Osteoblast (primary cell): ENCODE results near the gene VSIG10L2. TPM values are rescaled to one million over a fixed set of nuclear protein-coding genes. Genes with fewer than 3 reads are reported as not detected.

Experiments
- DNase-seq: peaks from one replicate; pipeline ENCODE4 v3.0.0; 2011; ENCODE audit warnings: low spot score, mixed read lengths; ENCODE audit not compliant: insufficient read length; ENCODE audit errors: missing footprints
- H2AFZ ChIP-seq: 2 replicates; pipeline ENCODE4 v1.6.0; 2011; ENCODE audit warnings: mild to moderate bottlenecking, low read length
- H3K27ac ChIP-seq: 2 replicates; pipeline ENCODE4 v1.5.1; 2011; ENCODE audit warnings: mild to moderate bottlenecking, low read depth, low read length, moderate library complexity
- H3K27me3 ChIP-seq: 2 replicates; pipeline ENCODE4 v1.6.0; 2012; ENCODE audit warnings: mild to moderate bottlenecking, control low read depth, inconsistent platforms, low read length, moderate library complexity; ENCODE audit not compliant: insufficient read depth
- H3K36me3 ChIP-seq: 2 replicates; pipeline ENCODE4 v1.5.1; 2011; ENCODE audit warnings: mild to moderate bottlenecking, low read length, control low read depth, moderate library complexity; ENCODE audit not compliant: insufficient read depth
- H3K4me1 ChIP-seq: 2 replicates; pipeline ENCODE4 v1.5.1; 2011; ENCODE audit warnings: mild to moderate bottlenecking, low read length, control low read depth, moderate library complexity; ENCODE audit not compliant: insufficient read depth
- H3K4me2 ChIP-seq: 2 replicates; pipeline ENCODE4 v1.6.0; 2011; ENCODE audit warnings: mild to moderate bottlenecking, low read length; ENCODE audit not compliant: insufficient read depth
- H3K4me3 ChIP-seq: fragments of 200-600 bp; sonication (generic); 3 replicates; pipeline ENCODE4 v1.5.1; 2012; ENCODE audit warnings: mild to moderate bottlenecking, low read length, inconsistent platforms; ENCODE audit not compliant: insufficient read depth
- H3K79me2 ChIP-seq: 2 replicates; pipeline ENCODE4 v1.6.0; 2012; ENCODE audit warnings: mild to moderate bottlenecking, low read length, control low read depth, inconsistent platforms; ENCODE audit not compliant: insufficient read depth
- H3K9me3 ChIP-seq: 2 replicates; pipeline ENCODE4 v1.5.1; 2011; ENCODE audit warnings: low read depth, low read length, control low read depth
- H4K20me1 ChIP-seq: 2 replicates; pipeline ENCODE4 v1.6.0; 2012; ENCODE audit warnings: mild to moderate bottlenecking, low read length, control low read depth; ENCODE audit not compliant: insufficient read depth
- CTCF ChIP-seq: IDR thresholded peaks from 2 replicates; pipeline ENCODE4 v1.5.1; 2011; ENCODE audit warnings: mild to moderate bottlenecking, low read depth, low read length, moderate library complexity; ENCODE audit errors: extremely low read depth
- total RNA-seq: library from RNA; depleted of rRNA; stranded (reverse); fragments of >200 nt; gene quantifications from 2 replicates; pipeline ENCODE4 v1.2.3, GENCODE V29; 2012

VSIG10L2 gene
- total RNA-seq, 1 donor, result not detected

- peaks cover 10% of the 10 kb centered on the region for H3K4me1 ChIP-seq
- H4K20me1 ChIP-seq, result no peaks in the 10 kb centered on the region
- TF ChIP-seq CTCF, result no peak
- no peak overlapping the region for H3K4me2 ChIP-seq
- no peaks in the 10 kb centered on the region for H3K36me3 ChIP-seq
- no peaks in the 10 kb centered on the region for H3K9me3 ChIP-seq
- no peak overlapping the region for H3K27ac ChIP-seq
- H3K79me2 ChIP-seq, result no peaks in the 10 kb centered on the region
- no peak overlapping the region for H3K4me3 ChIP-seq
- H2AFZ ChIP-seq, result no peak overlapping the region
- DNase-seq, result no peak
- no peaks in the 10 kb centered on the region for H3K27me3 ChIP-seq
These were observed 41.3 kb downstream of the VSIG10L2 start for GRCh38 chr11:125987066-125987641.

GRCh38 chr11:125990244-125990643 lies 44.4 kb downstream of the VSIG10L2 start:
- H3K4me3 ChIP-seq, result peak overlapping the region; percentile 32
- no peak overlapping the region for H3K27ac ChIP-seq
- H3K9me3 ChIP-seq, result no peaks in the 10 kb centered on the region
- peak; percentile 78 for DNase-seq
- no peaks in the 10 kb centered on the region for H4K20me1 ChIP-seq
- H3K36me3 ChIP-seq, result no peaks in the 10 kb centered on the region
- H2AFZ ChIP-seq, result no peak overlapping the region
- H3K79me2 ChIP-seq, result no peaks in the 10 kb centered on the region
- peak overlapping the region; percentile 42 for H3K4me2 ChIP-seq
- H3K4me1 ChIP-seq, result peaks cover 12% of the 10 kb centered on the region
- TF ChIP-seq CTCF, result no peak
- H3K27me3 ChIP-seq, result no peaks in the 10 kb centered on the region

- H3K27me3 ChIP-seq, result no peaks in the 10 kb centered on the region
- H3K4me3 ChIP-seq, result no peak overlapping the region
- H3K27ac ChIP-seq, result no peak overlapping the region
- no peaks in the 10 kb centered on the region for H3K79me2 ChIP-seq
- H2AFZ ChIP-seq, result no peak overlapping the region
- H4K20me1 ChIP-seq, result no peaks in the 10 kb centered on the region
- TF ChIP-seq CTCF, result no peak
- no peaks in the 10 kb centered on the region for H3K36me3 ChIP-seq
- DNase-seq, result no peak
- peaks cover 22% of the 10 kb centered on the region for H3K4me1 ChIP-seq
- H3K9me3 ChIP-seq, result no peaks in the 10 kb centered on the region
- no peak overlapping the region for H3K4me2 ChIP-seq
These were observed 47.0 kb downstream of the VSIG10L2 start for GRCh38 chr11:125992893-125993292.

GRCh38 chr11:125994509-125994908 lies 48.7 kb downstream of the VSIG10L2 start:
- no peak for DNase-seq
- no peaks in the 10 kb centered on the region for H3K27me3 ChIP-seq

More at GRCh38 chr11:125994509-125994908, 48.7 kb downstream of the VSIG10L2 start:
- Histone ChIP-seq H3K4me3 (no peak overlapping the region), H3K79me2 (no peaks in the 10 kb centered on the region), H3K36me3 (no peaks in the 10 kb centered on the region), H3K9me3 (no peaks in the 10 kb centered on the region), H3K4me2 (no peak overlapping the region), H2AFZ (no peak overlapping the region), H4K20me1 (no peaks in the 10 kb centered on the region), H3K4me1 (peaks cover 22% of the 10 kb centered on the region), H3K27ac (no peak overlapping the region)
- TF ChIP-seq CTCF, result no peak
